GM19099 (cell line): ENCODE measurements around the gene GNRH2.

Experiments
- POLR2A ChIP-seq: IDR thresholded peaks from 3 replicates; pipeline ENCODE4 v1.6.1; 2011; ENCODE audit warnings: low read depth; ENCODE audit not compliant: insufficient read length; ENCODE audit errors: extremely low read depth

Gene GNRH2

DNA sequence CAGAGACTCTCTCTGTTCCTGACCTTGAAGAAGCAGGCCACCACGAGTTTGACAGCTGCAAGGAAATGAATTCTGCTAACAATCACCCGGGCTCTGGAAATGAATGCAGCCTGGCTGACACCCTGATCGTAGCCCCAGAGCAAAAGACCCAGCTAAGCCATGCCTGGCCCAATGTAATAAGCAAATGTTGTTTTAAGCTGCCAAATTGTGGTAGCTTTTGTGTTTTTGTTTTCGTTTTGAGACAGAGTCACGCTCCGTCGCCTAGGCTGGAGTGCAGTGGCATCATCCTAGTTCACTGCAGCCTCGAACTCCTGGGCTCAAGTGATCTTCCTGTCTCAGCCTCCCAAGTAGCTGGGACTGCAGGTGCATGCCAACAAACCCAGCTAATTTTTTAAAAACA is 24.7 kb downstream of the GNRH2 start:
- no peak for TF ChIP-seq POLR2A

DNA sequence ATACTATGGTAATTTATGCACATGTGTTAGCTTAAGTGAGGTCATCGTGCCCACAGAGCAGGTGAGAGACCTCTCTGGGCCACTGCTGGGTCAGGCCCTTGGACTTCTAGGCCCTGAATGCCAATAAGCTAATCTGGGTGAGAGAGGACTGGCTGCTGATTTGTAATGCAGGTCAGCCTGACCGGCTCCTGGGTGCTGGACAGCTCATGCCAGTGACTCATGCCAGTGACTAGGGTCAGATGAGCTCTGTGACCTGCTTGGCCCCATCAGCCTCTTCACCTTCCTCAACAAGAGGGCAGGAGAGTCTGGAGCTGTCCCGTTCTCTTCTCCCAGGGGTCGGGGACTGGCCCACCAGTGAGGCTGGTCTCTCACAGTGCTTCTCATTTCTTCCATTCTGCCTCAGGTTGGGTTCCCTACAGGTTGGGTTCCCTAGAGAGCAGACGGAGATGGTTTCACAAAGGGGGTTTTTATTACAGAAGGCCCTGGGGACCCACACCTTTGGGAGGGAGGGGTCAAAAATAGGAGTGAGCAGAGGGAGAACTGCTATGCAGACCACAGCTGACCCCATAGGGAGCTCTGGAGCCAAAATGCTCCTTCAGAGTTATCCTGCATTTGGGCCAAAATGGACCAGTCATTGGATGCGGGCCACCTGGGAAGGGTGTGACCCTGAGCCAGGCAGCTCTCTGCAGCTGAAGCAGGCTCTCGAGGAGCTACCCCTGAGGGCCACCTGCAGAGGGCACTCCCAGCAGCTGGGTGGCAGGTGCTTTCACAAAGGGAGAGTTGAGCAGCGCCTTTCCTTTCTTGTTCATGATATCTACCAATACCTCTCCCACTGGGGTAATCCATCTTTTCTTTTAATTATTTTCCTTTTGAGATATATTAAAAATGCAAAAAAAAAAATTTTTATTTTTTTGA is 25.8 kb downstream of the GNRH2 start:
- no peak for TF ChIP-seq POLR2A

DNA sequence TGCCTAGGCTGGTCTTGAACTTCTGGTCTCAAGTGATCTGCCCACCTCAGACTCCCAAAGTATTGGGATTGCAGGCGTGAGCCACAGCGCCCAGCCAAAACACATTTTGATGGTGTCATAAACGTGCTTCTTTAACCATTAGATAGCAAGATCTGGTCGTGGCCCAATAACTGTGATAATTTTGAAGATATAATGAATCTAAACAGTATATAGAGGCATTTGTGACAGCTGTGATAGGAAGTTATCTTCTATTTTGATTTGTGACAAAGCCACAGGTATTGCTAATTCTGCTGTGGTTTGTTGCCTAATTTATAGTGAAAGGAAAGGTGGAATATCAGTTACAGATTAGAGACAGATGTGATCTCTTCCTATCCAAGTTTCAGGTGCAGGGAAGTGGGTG is 27.3 kb downstream of the GNRH2 start:
- TF ChIP-seq POLR2A = no peak

DNA sequence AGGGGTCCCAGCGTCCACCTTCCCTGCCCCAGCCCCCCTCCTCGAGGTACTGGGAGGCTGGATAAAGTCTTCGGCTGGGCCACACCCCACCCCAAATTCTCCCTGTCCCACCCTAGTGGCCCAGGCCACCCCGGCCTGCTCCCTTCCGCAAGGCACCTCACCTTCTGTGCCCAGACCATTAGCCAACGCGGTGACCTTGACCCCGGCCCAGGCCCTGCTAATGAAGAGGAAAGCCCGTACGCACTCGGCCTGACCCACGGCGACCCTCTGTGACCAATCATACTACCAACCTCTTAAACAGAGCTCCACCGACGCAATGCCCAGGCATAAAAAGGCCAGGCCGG is 27.8 kb downstream of the GNRH2 start:
- no peak for TF ChIP-seq POLR2A

GRCh38 chr20:3071610-3072529 is 28.4 kb downstream of the GNRH2 start, which contains the start of gene OXT:
OXT (plus strand) TSS chr20:3071620; CDS start chr20:3071656, 36 bp downstream.
- TF ChIP-seq POLR2A = no peak

DNA sequence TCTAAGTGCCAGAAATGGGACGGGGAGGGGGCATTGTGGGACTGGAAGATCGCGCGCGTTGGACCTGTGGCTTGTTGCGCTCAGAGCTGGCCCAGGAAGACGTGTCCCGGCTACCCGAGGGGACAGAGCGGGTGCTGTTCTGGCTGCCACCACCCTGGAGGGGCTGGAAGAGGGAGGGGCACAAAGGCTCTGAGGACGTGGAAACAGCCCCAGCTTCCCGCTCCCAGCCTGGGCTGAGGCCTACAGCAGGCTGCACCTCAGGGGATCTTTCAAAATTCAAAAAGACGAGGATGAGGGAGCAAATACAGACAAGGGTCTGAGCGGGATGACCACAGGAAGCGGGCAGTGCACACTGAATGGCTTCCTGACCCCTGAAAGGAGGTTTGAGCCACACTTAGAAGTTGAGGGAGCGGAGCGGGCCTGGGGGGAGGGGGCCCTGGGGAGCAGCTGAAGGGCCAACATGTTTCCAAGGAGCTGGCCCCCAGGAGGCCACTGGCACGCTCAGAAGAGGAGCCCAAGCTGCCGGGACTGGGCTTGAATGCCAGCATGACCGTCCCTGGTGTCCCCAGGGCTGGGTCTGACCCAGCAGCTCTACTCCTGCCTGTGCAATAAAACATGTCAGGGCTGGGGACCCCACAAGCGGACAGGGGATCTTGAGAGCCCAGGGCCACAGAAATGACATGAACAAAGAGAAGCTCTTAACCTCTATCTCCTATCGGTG is 29.3 kb downstream of the GNRH2 start:
- TF ChIP-seq POLR2A = no peak

GRCh38 chr20:3074812-3075211 is 31.4 kb downstream of the GNRH2 start:
- TF ChIP-seq POLR2A = no peak

DNA sequence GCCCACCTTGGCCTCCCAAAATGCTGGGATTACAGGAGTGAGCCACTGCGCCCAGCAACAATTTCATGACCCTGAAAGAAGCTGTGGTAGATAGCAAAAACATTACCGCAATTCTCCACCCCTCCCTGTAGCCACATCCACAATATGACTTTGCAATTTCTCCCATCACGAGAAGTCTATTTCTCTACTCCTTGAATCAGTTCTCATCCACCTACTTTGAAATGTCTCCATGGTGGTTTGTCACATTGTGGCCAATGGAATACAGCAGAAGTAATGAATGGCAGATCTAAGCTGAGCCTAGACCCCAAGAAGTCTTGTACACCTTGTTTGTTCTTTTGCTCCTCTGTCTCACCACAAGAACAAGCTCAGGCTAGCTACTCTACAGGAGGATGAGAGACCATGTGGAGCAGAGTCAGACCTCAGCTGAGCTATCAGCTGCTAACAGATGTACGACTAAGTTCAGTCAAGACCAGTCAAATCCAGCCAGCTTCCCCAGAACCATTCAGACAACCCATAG is 34.3 kb downstream of the GNRH2 start:
- no peak for TF ChIP-seq POLR2A

DNA sequence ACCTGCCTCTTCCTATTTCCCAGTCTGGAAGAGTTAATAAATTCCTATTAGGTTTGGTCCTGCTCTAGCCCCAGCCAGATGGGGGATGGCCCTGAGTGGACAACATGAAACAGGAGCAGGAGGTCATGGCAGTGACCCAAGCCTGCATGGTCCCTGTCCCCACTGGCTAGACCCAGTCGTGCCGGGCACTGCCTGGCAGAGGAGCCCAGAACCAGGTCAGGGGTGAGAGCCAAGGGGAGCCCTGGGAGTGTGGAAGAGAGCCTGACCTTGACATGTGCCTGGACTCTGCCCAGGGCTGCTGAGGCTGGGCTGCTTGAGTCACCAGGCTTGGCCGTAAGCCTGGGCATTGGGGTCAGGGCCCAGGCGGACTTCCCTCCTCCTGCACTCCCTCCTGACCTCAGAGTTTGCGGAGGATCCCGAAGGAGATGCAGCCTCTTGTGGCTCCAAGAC is 37.5 kb downstream of the GNRH2 start:
- TF ChIP-seq POLR2A = no peak

GRCh38 chr20:3081641-3082040 is 38.2 kb downstream of the GNRH2 start:
- TF ChIP-seq POLR2A = no peak

DNA sequence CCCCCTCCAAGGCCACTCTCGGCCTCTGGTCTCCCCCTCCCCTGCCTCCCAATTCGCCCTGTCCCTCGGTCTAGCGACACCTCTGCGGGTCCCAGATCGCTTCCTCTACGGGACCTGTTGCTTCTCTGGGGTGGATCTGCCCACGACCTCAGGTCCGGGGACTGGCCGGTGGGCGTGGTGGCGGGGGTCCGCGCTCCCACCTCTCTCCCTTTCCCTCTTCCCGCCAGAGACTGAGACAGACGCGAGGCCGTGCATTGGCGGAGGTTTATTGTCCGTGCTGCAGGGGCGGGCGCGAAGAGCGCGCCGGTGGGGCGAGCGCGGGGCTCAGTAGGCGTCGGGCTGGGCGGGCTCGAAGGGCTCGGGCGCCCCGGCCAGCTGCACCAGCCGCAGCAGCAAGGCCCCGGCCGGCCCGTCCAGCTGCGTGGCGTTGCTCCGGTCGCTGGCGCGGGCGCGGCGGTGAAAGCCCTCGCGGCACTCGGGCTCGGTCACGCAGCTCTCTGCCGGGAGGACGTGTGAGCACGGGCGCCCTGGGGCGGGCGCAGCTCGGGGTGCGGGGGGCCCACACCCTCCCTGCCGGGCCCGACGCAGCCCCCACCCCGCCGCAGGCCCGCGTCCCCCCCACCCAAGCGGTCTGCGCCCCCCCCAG is 39.0 kb downstream of the GNRH2 start:
- TF ChIP-seq POLR2A = no peak

DNA sequence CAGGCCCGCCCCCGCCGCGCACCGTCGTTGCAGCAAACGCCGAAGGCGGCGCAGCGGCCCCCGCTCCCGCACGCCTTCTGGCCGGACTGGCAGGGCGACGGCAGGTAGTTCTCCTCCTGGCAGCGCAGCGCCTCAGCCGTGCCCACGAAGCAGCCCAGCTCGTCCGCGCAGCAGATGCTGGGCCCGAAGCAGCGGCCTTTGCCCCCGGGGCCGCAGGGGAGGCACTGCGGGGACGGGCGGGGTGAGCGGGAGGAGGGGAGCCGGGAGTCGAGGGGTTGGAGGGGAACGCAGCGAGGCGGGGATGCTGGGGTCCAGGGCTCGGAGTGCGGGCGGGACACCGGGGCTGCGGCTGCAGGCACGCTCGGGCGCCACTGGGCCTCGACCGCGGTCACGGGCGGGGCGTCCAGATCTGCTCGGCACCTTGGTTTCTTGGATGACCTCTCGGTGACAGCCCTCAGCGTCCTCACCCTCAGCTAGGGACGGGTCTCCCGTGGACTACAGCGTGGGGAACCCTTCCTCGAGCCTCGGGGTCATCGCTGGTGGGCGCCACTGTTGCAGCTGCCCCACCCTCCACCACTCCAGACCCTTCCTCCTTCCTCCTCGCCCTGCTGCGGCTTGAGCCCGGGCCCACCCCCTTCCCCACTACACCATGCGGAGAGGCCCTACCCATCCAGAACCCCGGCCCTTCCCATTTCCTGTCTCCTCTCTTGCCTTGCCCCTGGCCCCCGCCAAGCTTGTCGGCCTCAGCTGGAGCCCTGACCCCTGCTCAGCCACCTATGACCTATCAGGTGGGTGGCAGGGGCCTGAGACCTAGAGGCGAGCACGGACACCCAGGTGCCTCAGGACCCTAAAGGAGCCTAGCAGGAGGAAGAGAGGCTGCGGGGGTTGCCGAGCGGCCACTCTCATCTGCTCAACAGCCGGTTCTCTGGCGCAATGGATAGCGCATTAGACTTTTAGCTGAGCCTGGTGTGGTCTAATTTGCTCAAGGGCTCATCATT is 39.8 kb downstream of the GNRH2 start:
- TF ChIP-seq POLR2A = no peak

GRCh38 chr20:3084283-3084985 is 41.0 kb downstream of the GNRH2 start, which contains the start of gene AVP:
AVP (minus strand) TSS chr20:3084724; CDS start chr20:3084674, 50 bp downstream.
- TF ChIP-seq POLR2A = no peak

DNA sequence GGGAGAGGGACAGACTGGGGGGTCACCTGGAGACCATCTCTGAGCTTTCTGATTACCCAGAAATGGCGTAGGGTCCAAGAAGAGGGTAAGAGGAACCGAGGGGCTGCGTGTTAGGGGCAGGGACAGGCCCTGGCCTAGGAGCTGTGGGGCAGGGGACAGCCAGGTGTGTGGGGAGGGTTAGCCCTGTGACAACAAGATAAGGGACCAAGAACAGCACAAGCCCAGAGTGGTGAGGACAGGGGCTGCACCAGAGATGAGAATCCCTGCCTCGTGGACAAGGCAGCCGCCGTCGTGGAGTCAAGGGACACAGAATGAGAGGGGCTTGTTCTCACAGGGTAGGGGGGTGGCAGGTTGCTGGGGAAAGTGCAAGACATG is 41.6 kb downstream of the GNRH2 start:
- no peak for TF ChIP-seq POLR2A
